Omental fat pad (tissue), 4 donors: ENCODE data around the gene ECI2. TPM values are rescaled to one million over a fixed set of nuclear protein-coding genes. Genes with fewer than 3 reads are reported as not detected.

Experiments used
- ATAC-seq: fragments of 150-250 bp; one replicate; pipeline ENCODE4 v1.9.1; 2016; ENCODE audit warnings: mild to moderate bottlenecking, moderate library complexity; ENCODE audit not compliant: low FRiP score
- DNase-seq: peaks from one replicate; pipeline ENCODE4 v3.0.0-alpha.2; 2019; ENCODE audit warnings: low spot score
- total RNA-seq, 4 donors: library from RNA; depleted of rRNA; stranded (reverse); fragments of >200 nt; gene quantifications; one replicate each; pipeline ENCODE4 v1.1.0, GENCODE V29; 2016
- TF ChIP-seq, protein P1 (sequence below), 3 donors: fragments of 450-650 bp; IDR thresholded peaks; one replicate each; pipeline ENCODE4 v1.5.1; 2016 to 2017; ENCODE audit warnings: antibody characterized with exemption in 3 of 3, mild to moderate bottlenecking in 3 of 3, moderate library complexity in 2 of 3

The ECI2 gene
- total RNA-seq, 4 donors from 2014 or later, result 48.8 to 82.2 (median 69.1) TPM

DNA sequence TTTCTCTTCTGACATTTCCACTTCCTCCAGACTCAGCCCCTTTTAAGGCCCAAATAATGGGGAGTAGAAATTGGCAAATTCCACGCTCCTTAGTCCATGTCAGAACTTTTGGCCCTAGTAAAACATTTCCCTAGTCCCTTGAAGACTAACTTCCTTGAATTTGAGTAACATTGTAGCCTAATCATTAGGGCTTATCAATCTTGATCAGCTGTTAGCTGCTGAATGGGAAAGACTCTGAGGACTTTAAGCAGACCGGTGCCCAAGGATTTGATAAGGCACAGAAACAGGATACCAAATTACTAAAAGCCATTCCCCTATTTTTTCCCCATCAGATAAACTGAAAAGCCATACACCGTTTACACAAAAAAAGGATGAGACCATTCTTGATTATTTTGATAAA is 37.0 kb upstream of the ECI2 start:
- DNase-seq, result no peak
- no peak for ATAC-seq
- TF ChIP-seq, protein P1, sequence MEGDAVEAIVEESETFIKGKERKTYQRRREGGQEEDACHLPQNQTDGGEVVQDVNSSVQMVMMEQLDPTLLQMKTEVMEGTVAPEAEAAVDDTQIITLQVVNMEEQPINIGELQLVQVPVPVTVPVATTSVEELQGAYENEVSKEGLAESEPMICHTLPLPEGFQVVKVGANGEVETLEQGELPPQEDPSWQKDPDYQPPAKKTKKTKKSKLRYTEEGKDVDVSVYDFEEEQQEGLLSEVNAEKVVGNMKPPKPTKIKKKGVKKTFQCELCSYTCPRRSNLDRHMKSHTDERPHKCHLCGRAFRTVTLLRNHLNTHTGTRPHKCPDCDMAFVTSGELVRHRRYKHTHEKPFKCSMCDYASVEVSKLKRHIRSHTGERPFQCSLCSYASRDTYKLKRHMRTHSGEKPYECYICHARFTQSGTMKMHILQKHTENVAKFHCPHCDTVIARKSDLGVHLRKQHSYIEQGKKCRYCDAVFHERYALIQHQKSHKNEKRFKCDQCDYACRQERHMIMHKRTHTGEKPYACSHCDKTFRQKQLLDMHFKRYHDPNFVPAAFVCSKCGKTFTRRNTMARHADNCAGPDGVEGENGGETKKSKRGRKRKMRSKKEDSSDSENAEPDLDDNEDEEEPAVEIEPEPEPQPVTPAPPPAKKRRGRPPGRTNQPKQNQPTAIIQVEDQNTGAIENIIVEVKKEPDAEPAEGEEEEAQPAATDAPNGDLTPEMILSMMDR (IDR thresholded peaks at IDR 0.05), result no peak

DNA sequence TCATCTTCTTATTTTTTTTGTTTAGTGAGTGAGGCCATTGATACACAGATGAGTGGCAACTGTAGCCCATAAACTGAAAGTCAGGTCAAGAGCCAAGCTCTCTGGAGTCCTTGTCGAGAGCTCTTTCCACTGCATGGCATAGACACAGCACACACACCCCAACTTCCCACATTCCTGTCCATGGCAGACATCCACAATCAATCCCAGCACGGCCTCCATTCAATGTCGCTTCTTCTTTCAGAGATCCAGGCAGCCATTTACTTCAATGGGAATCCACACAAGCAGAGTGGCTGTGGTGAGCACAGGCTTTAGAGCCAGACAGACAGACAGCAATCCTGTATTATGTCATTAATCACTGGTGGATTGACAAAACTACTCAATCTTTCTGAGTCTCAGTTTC is 34.9 kb upstream of the ECI2 start:
- ATAC-seq (no peak), DNase-seq (no peak)
- TF ChIP-seq, protein P1 (IDR thresholded peaks at IDR 0.05), result no peak

DNA sequence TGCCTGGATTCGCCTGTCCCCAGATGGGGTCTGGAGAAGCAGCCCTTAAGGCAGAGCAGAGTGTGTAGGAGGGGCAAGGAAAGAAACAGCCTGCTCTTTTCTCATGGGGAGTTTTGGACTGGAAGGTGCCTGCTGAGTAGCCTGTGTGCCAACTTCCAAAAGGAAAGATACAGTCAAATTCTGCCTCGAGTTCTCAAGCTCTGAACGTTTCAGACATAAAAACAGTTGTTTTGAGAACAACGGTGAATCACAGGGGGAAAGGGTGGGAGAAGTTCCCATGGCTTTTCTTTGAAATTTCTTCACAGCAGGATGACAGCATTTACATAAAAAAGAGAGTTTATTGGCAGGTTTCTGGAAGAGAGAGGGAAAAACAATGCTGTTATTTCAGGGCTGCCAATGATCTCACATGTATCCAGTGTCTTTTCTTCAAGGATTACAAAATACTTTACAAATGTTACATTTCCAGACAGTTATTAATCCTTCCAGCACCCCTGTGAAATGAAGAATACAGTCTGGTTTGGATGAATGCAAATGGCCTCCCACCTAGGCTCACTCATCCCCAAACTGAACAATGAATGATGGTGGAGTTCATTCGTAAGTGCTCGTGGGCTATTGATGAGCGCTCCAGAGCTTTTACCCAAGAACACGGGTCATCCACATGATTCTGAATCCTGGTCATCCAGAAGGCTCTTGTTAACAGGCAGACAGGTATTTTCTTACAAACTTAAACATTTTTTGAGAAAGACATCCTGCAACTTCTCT is 33.8 kb upstream of the ECI2 start:
- ATAC-seq, result no peak
- TF ChIP-seq, protein P1 (IDR thresholded peaks at IDR 0.05), result no peak
- no peak for DNase-seq

DNA sequence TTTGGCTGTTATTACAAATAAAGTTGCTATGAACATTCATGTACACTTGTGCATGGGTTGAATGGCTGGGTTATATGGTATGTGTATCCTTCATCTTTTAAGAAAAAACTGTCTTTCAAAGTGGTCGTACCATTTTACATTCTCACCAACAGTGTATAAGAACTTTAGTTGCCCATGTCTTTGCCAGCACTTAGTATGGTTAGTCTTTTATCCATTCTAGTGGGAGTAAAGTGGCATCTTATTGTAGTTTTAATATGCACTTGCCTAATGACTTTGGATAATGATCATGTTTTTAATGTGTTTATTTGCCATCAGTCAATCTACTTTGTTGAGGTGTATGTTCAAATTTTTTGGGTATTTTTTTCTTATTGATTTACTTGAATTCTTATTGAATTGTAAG is 32.5 kb upstream of the ECI2 start:
- TF ChIP-seq, protein P1 (IDR thresholded peaks at IDR 0.05), result no peak
- no peak for ATAC-seq

DNA sequence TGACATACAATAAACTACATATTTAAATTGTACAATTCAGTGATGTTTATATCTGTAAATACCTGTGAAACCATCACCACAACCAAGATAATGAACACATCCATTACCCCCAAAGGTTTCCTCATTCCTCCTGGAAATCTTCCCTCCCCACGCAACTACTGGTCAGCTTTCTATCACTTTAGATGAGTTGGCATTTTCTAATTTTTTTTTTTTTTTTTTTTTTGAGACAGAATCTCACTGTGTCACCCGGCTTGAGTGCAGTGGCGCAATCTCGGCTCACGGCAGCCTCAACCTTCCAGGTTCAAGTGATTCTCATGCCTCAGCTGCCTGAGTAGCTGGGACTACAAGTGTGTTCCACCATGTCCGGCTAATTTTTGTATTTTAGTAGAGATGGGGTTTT is 31.7 kb upstream of the ECI2 start:
- ATAC-seq (no peak), DNase-seq (no peak)
- TF ChIP-seq, protein P1 (IDR thresholded peaks at IDR 0.05), result no peak

More for the DNA sequence above, 32.5 kb upstream of the ECI2 start:
- DNase-seq, result no peak

DNA sequence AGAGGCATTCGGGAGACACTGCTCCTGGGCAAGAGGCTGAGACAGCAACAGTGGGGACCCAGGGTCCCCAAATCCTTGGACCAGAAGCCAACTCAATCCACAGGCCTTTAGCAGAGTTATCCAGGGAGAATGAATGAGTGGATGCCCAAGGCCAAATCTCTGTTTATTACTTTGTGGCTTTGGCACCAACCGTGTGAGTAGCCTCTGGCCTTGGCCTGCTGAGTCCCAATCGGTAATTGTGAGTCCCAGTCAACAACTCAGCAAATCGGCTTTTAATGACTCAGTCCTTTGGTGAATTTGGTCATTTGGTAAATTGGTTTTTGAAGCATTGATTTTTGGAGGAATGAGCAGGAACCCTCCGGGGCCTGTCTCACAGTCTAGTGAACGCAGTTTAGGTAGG is 29.1 kb upstream of the ECI2 start:
- no peak for ATAC-seq
- TF ChIP-seq, protein P1 (IDR thresholded peaks at IDR 0.05), result no peak
- DNase-seq, result no peak

DNA sequence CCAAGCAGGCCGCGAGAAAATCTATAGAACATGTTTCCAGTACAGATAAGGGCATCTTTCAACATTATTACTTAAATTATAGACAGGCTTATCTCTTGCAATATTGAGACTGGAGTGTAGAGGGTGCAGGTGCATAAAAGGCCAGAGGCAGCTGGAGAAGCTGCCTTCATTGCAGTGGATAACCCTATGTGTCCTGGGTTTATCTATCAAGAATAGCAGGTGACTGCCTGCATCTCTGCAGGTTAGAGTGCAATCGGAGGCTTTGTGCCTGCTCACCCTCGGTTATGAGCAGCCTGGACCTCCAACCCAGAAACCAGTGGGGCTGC is 28.7 kb upstream of the ECI2 start:
- TF ChIP-seq, protein P1 (IDR thresholded peaks at IDR 0.05), result no peak
- DNase-seq (no peak), ATAC-seq (no peak)
